Esophagus (tissue), 2 donors: ENCODE measurements around the gene HSD17B2. TPM values are rescaled to one million over a fixed set of nuclear protein-coding genes. Genes with fewer than 3 reads are reported as not detected.
A peak's percentile ranks its signal among the peaks of the same experiment; 100 is the strongest.

Source experiments
- H3K27ac ChIP-seq, 2 donors: one replicate each; pipeline ENCODE4 v1.5.1; 2013; ENCODE audit warnings: low read depth in 2 of 2, mild to moderate bottlenecking in 2 of 2, inconsistent platforms in 1 of 2, low read length in 1 of 2, moderate library complexity in 1 of 2
- H3K27me3 ChIP-seq, 2 donors: one replicate each; pipeline ENCODE4 v1.6.1; 2013; ENCODE audit warnings: low read length in 2 of 2, control low read depth in 1 of 2, mild to moderate bottlenecking in 1 of 2; ENCODE audit not compliant: insufficient read depth in 2 of 2, control insufficient read depth in 1 of 2
- H3K36me3 ChIP-seq, 2 donors: one replicate each; pipeline ENCODE4 v1.6.1; 2013; ENCODE audit warnings: low read length in 1 of 2; ENCODE audit not compliant: control insufficient read depth in 2 of 2, insufficient read depth in 2 of 2
- H3K4me1 ChIP-seq, 2 donors: one replicate each; pipeline ENCODE4 v1.6.1; 2013; ENCODE audit warnings: low read length in 1 of 2; ENCODE audit not compliant: control insufficient read depth in 2 of 2, insufficient read depth in 2 of 2
- H3K4me3 ChIP-seq, 2 donors: one replicate each; pipeline ENCODE4 v1.5.1; 2013; ENCODE audit warnings: low read length in 2 of 2, mild to moderate bottlenecking in 2 of 2, low read depth in 1 of 2, moderate library complexity in 1 of 2
- H3K9me3 ChIP-seq, 2 donors: one replicate each; pipeline ENCODE4 v1.6.1; 2013; ENCODE audit warnings: mild to moderate bottlenecking in 2 of 2, low read depth in 1 of 2, low read length in 1 of 2, moderate library complexity in 1 of 2; ENCODE audit not compliant: control insufficient read depth in 2 of 2, insufficient read depth in 1 of 2
- WGBS, 2 donors: extraction: QIAGEN DNeasy Blood & Tissue Kit; methylation state at CpG; one replicate each; pipeline ENCODE4 v1.1.7; 2013; 5-methylcytosine and 5-hydroxymethylcytosine counted together
- polyA plus RNA-seq, 2 donors: library from polyadenylated mRNA; stranded (reverse); fragments of 200-250 nt; gene quantifications; one replicate each; pipeline ENCODE4 v1.2.3, GENCODE V29; 2013
- donor health status: healthy with polysubstance abuse.
- donor health status: Bipolar disorder and iron deficiency.

The HSD17B2 gene
- polyA plus RNA-seq, 2 donors = 1.0 to 9.5 TPM

DNA sequence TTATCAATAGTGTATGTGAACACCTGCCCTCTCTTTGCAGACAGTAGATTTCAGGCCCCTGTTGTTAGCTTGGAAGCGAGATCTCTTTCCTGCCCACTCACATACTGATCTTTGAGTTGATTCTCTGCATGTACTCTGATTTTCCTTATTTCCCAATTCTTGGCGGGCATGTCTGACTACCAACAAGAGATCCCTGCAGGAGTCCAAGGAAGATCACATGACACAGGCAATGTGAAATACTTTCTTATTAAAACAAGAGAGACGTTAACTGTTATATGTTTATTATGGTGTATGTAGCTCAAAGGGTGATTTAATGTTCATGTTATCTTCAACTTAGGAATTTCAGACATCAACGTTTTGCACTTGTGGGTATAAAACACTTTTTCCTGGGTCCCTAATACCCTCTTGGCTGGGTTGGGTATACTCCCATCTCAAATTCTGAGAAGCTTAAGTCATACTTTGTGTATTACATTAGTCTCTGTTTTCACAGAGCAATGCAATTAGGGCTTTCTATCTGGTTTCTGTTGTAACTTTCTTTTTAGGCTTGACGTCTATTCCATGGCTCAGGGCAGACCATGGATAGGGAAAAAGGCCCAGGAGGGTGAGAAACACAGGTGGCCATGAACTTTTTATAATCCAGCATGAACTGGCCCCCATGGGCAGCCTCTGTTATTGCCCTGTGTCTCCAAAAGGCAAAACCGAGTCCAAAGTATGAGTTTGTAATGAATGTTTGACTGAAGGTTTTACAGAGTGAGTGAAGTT lies 32.2 kb downstream of the HSD17B2 start:
- Histone ChIP-seq H3K27ac (peak overlapping the region in 1 of 2 donors; percentile 41), H3K4me1 (peaks cover 6 to 14% of the 10 kb centered on the region in 2 donors), H3K4me3 (no peak overlapping the region), H3K27me3 (no peaks in the 10 kb centered on the region), H3K9me3 (no peaks in the 10 kb centered on the region), H3K36me3 (no peaks in the 10 kb centered on the region)
- 58 to 68% methylated on average over 6 of the region's 6 CpGs for WGBS, 2 donors

DNA sequence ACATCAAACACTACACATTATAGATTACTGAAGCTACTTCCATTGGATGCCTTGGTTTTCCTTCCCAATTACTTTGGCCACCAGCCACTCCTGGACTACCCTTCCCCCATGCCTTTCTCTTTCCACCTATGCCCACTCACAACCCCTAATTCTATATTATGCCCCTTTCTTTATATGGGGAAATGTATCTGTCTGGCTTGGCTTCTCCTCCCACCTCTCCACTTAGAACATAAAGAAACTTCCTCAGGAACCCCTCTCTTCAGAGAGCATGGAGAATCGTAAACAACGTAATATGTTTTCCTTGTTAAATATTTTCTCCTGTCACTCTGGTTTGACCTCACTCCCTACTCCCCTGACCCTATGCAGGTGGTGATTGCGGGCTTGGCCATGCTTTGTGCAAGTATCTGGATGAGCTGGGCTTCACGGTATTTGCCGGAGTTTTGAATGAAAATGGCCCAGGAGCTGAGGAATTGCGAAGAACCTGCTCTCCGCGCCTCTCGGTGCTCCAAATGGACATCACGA lies 32.8 kb downstream of the HSD17B2 start:
- Histone ChIP-seq H3K9me3 (no peaks in the 10 kb centered on the region), H3K4me1 (peaks cover 6 to 12% of the 10 kb centered on the region in 2 donors), H3K36me3 (no peaks in the 10 kb centered on the region), H3K27me3 (no peaks in the 10 kb centered on the region), H3K4me3 (no peak overlapping the region), H3K27ac (peak overlapping the region in 1 of 2 donors; percentile 37)
- WGBS, 2 donors = 91 to 95% methylated on average over 10 of the region's 10 CpGs

DNA sequence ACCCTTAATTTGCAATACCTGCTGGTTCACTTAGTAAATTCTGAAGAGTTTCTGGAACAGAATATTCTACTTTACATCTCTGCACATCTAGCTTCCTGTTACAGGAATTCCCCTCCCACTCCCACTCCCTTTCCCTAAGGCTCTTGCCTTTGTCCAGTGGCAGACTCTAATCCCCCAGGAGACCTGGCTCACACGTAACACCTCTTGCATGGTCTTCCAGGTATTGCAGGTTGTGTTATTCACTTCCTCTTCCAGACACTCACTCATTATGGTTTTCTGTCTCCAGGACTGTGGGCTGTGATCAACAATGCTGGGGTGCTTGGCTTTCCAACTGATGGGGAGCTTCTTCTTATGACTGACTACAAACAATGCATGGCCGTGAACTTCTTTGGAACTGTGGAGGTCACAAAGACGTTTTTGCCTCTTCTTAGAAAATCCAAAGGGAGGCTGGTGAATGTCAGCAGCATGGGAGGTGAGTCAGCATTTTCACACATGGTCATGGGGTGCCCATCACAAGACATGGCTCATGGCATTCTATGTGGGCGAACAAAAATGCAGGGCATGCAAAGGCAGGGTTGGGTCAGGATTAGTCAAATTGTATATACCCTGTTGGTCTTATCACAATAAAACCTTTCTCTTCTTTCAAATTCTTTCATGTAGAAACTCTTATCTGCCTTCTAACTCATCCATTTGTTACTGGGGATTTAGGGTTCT lies 35.8 kb downstream of the HSD17B2 start:
- H3K27me3 ChIP-seq = no peaks in the 10 kb centered on the region

DNA sequence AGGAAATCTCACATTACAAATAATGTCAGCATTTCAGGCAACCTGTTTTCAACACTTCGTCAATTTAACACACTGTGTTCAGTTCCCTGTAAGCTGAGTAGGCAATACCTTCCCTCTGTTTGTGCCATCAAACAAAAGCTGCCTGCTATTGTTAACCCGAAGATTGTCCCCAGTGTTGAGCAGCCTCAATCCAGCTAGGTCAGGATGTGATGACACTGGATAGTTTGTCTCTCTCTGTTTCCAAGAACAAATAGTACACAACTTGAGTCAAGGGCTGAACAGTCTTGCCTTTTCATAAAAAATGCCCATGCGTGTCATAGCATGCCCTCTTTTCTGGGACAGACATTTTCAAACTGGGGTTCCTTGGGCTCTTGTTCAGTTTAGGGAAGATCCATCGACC lies 36.4 kb downstream of the HSD17B2 start:
- Histone ChIP-seq H3K36me3 (no peaks in the 10 kb centered on the region), H3K27ac (peak overlapping the region; percentile 59 to 80), H3K4me3 (no peak overlapping the region), H3K27me3 (no peaks in the 10 kb centered on the region), H3K9me3 (no peaks in the 10 kb centered on the region), H3K4me1 (peaks cover 0 to 9% of the 10 kb centered on the region in 2 donors)
- WGBS, 2 donors = 57 to 58% methylated on average over 4 of the region's 4 CpGs

More for the DNA sequence above, 35.8 kb downstream of the HSD17B2 start:
- Histone ChIP-seq H3K27ac (peak overlapping the region; percentile 54 to 88), H3K4me3 (no peak overlapping the region), H3K4me1 (peaks cover 0 to 11% of the 10 kb centered on the region in 2 donors), H3K36me3 (no peaks in the 10 kb centered on the region), H3K9me3 (no peaks in the 10 kb centered on the region)
- 44 to 58% methylated on average over 4 of the region's 4 CpGs for WGBS, 2 donors

DNA sequence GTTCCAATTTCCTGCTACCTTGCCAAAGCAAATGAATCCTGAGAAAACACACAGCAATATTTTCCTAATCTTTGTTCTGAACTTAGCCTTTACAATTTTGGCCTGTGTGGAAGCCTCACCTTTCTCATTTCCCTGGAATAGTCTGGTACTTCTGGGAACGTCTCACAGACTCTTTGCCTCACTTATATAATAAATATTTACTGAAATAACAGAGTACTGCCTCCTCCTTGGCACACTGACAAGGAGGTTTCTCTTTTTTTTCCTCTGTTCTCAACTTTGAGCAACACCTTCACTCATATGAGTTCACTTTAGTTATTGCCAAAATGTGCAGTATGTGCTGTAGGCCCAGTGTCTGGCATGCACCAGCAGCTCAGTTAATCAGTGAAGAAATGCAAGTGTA lies 37.3 kb downstream of the HSD17B2 start:
- Histone ChIP-seq H3K36me3 (no peaks in the 10 kb centered on the region), H3K27ac (peak overlapping the region in 1 of 2 donors; percentile 33), H3K27me3 (no peaks in the 10 kb centered on the region), H3K4me1 (peaks cover 0 to 9% of the 10 kb centered on the region in 2 donors), H3K4me3 (no peak overlapping the region), H3K9me3 (no peaks in the 10 kb centered on the region)
- 19 to 33% methylated on average over 1 of the region's 1 CpG for WGBS, 2 donors

DNA sequence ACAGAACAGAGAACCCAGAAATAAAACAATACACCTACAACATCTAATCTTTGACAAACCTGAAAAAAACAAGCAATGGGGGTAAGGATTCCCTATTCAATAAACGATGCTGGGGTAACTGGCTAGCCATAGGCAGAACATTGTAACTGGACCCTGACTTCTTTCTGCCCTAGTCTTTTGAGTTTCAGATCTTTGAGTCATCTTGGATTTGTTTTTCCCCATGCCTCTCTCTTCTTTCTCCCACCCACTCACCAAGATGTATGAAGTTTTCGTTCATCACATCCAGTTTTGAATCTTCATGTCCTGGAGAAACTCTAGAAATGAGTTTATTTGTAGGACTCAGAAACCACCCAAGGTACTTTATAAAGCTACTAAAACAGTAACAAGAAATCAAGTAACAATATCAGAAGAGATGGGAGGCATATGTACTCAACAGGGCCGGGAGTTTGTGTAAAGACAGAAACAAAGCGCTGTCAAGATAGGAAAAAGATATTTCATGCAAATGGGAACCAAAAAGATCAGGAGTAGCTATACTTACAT lies 39.0 kb downstream of the HSD17B2 start:
- H3K36me3 ChIP-seq = no peaks in the 10 kb centered on the region
- 83 to 90% methylated on average over 4 of the region's 4 CpGs for WGBS, 2 donors
- no peak overlapping the region for H3K4me3 ChIP-seq
- no peaks in the 10 kb centered on the region for H3K9me3 ChIP-seq
- H3K27ac ChIP-seq = no peak overlapping the region
- no peaks in the 10 kb centered on the region for H3K27me3 ChIP-seq
- H3K4me1 ChIP-seq = peaks cover 0 to 9% of the 10 kb centered on the region in 2 donors

DNA sequence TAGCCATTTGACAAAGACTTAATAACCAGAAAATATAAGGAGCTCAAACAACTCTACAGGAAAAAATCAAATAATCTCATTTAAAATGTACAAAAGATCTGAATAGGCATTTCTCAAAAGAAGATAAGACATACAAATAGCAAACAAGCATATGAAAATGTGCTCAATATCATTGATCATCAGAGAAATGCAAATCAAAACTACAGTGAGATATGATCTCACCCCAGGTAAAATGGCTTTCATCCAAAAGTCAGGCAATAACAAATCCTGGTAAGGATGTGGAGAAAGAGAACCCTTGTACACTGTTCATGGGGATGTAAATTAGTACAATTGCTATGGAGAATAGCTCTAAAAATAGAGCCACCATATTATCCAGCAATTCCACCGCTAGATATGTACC lies 43.1 kb downstream of the HSD17B2 start:
- Histone ChIP-seq H3K4me3 (no peak overlapping the region), H3K27me3 (no peaks in the 10 kb centered on the region)
- 89 to 96% methylated on average over 1 of the region's 1 CpG for WGBS, 2 donors

DNA sequence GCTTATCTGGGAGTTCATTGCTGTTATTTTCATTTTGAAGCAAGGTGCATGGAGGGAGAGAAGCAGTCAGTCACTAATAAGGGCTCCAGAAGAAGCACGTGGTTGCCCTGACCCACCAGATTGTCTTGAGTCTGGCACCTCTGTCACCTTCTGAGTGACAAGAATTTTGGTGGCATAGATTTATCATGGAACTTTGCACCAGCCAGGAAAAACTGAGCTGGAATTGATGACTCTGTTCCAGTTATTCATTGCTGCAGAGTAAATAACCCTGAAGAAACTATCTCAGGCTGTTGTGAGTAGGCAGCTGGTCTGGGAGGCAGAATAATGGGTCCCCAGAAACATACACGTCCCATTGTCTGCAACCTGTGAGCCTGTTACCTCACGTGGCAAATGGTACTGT lies 44.8 kb downstream of the HSD17B2 start:
- H3K4me3 ChIP-seq = no peak overlapping the region
- WGBS, 2 donors = 71 to 82% methylated on average over 3 of the region's 3 CpGs
- H3K27ac ChIP-seq = no peak overlapping the region
- H3K36me3 ChIP-seq = no peaks in the 10 kb centered on the region
- no peaks in the 10 kb centered on the region for H3K4me1 ChIP-seq
- H3K27me3 ChIP-seq = no peaks in the 10 kb centered on the region
- H3K9me3 ChIP-seq = no peaks in the 10 kb centered on the region

More for the DNA sequence above, 43.1 kb downstream of the HSD17B2 start:
- Histone ChIP-seq H3K27ac (no peak overlapping the region), H3K4me1 (no peaks in the 10 kb centered on the region), H3K36me3 (no peaks in the 10 kb centered on the region), H3K9me3 (no peaks in the 10 kb centered on the region)

DNA sequence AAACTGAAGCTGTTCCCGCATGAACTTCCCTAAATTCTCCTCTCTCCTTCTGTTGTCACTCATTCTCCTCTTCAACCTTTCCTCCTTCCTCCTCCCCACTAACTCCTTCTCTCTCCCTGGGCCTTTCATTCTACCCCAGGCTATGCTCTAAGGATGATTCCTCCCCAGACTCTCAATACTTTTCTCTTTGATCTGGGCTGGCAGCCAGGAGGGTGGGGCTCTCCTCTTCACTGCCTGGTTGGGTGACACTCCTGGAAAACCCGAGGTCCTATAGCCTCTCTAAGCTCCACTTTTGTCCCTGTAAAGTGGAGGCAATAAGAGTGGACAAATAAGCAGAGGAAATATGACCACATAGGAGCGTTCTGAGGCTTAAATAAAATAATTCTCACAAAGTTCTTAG lies 46.2 kb downstream of the HSD17B2 start:
- WGBS, 2 donors = 67 to 77% methylated on average over 3 of the region's 3 CpGs
- no peaks in the 10 kb centered on the region for H3K4me1 ChIP-seq
- H3K27ac ChIP-seq = no peak overlapping the region

More for the DNA sequence above, 46.2 kb downstream of the HSD17B2 start:
- H3K36me3 ChIP-seq = no peaks in the 10 kb centered on the region
- no peak overlapping the region for H3K4me3 ChIP-seq
- H3K27me3 ChIP-seq = no peaks in the 10 kb centered on the region
- no peaks in the 10 kb centered on the region for H3K9me3 ChIP-seq
